Stimulated activated CD4-positive, alpha-beta T cell treated with anti-CD3 and anti-CD28 coated beads, Interleukin-12 subunit alpha, Interleukin-12 subunit beta, amount 100 ng/mL, for 24 hours (primary cell): ENCODE measurements around the gene AGPS.

Experiments
- DNase-seq, 2 experiments: peaks; one replicate each; pipeline ENCODE4 v3.0.0-alpha.2; 2020; ENCODE audit warnings: low read depth in 2 of 2

AGPS gene

GRCh38 chr2:177528351-177528933, 135.9 kb downstream of the AGPS start:
- DNase-seq = no peak

DNA sequence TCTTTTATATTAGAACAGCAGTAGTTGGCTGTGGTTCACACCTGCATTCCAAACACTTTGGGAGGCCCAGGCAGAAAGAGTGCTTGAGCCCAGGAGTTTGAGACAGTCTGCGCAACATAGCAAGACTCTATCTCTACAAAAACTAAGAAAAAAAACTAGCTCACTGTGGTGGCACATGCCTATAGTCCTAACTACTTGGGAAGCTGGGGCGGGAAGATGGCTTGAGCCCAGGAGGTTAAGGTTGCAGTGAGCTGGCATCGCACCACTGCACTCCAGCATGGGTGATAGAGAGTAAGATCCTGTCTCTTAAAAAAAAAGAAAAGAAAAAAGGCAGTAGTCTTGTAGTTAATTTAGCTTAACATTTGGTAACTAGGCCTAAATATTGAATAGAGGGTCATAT, 136.6 kb downstream of the AGPS start:
- no peak for DNase-seq

DNA sequence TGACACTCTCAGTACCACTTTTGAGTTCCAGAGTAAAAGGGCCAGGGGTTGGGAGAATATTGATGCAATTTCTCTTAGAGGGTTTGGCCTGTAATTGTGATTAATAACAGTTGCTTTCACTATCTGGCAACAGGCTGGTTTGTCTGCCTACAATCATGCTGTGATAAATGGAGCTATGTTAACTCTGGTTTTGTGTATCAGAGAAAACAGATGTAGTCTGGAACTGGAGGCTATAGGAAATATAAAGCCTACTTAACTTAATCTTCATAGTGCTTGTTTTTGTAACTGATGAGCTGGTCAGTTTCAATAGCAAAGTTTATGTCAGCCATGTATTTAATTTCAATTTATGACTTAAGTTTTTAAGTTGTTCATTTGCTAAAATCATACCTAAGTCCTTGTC, 138.0 kb downstream of the AGPS start:
- no peak for DNase-seq

DNA sequence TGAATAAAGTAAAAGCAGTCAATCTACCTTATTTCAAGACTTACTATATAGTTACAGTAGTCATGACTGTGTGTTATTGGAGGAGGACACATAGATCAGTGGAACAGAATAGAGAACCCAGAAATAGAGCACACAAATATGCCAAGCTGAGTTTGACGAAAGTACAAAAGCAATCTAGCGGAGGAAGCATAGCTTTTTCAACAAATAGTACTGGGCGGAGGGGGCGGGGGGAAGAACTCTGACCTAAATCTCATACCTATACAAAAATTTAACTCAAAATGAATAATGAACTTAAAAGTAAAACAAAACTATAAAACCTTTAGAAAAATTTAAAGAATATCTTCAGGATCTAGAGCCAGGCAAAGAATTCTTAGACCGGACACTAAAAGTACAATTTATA, 139.1 kb downstream of the AGPS start:
- DNase-seq = no peak

- DNase-seq = no peak
Observed at GRCh38 chr2:177532567-177532966, 140.0 kb downstream of the AGPS start.

- no peak for DNase-seq
Observed at GRCh38 chr2:177533253-177533652, 140.7 kb downstream of the AGPS start.

DNA sequence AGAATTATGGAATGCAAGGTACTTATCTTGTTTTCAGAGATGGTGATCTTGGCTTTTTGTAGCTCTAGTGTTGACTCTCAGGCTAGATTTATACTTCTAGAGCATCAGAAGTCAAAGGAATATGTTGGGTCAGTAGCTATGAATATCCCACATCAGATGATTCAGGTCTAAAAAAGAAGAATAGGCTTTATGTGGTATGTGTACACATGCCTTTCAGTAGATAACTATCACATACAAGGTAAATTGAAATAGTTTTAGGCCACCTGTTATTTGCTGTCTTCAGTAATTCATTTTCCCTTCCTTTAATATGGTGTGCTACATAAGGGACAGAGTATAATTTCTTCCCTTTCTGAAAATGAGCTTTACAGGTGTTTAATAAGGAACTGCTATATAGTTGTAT, 142.4 kb downstream of the AGPS start:
- no peak for DNase-seq

GRCh38 chr2:177535958-177536504, 143.5 kb downstream of the AGPS start:
- DNase-seq = no peak

DNA sequence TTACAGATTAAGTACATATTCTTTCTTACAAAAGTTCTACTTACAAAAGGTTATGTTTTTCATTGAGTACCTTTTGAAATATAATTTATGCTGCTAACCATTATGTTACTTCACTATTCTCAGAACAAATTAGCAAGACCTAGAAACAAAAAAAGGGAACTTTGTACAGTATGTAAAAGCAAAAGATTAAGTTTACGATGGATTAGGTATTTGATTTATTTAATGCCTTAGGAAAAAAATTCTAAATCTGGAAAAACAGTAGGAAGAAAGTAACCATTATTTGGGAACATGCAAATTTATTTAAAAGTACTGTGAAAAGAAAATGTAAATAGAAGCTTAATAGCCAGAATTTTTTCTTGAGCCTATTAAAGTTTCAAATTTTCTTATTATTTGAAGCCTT, 144.6 kb downstream of the AGPS start:
- no peak for DNase-seq

- DNase-seq = no peak
Observed at GRCh38 chr2:177537636-177538035, 145.1 kb downstream of the AGPS start.

GRCh38 chr2:177538323-177538722, 145.8 kb downstream of the AGPS start:
- no peak for DNase-seq

GRCh38 chr2:177540283-177540682, 147.7 kb downstream of the AGPS start:
- no peak for DNase-seq

GRCh38 chr2:177541258-177541991, 148.9 kb downstream of the AGPS start:
- no peak for DNase-seq

DNA sequence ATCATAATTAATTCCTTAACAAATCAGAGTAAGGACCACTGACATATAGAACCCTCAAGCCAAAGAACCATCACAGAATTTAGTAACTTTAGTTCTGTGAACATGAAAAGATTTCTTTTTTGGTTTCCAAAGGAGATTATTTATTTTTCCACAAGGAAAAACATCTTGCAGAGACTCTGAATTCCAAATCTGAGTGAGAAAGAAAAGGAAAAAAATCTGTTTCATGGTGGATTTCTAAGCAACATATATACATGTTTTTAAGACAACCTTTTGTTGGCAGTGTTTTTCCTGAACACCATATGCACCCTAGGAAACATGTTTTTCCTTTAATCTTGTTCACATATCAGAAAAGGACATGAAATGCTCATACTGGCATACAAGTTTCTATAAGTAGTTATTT, 149.8 kb downstream of the AGPS start:
- no peak for DNase-seq

GRCh38 chr2:177543007-177543760, 150.6 kb downstream of the AGPS start:
- DNase-seq = no peak

GRCh38 chr2:177545143-177545542, 152.6 kb downstream of the AGPS start:
- no peak for DNase-seq

GRCh38 chr2:177545981-177546585, 153.5 kb downstream of the AGPS start:
- DNase-seq = no peak

DNA sequence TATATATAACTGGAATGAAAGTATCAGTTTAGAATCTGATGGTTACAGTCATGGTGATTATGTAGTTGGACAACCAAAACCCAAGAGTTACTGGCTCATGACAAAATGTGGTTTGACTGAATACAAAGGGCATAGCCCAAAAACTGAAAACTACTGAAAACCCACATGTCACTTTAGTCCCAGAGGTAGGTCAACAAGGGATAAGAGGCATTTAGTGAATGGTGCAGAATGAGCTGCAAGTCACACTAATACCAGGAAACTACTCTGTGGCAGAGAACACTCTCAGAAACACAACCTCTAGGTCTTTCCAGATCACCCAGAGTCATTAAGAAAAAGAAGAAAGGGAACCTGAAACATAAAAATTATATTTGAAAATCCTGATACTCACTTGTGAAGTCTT, 154.5 kb downstream of the AGPS start:
- no peak for DNase-seq

DNA sequence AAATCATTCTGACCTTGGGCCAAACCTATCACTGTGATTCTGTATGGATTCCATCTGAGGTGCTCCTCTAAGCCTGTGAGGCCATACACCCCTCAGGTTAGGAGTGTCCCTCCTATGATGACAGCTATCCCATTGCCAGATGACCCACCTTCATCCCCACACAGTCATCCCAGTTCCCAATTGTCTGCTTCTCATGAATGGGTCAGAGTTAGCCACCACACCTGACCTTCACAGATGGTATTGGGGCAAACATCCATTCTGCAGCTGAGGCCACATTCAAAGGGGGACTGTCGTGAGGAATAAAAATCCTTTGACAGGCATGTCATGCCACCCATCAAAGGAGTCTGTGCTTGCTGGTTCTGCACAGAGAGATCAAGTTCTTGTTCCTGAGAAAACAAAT, 155.2 kb downstream of the AGPS start:
- no peak for DNase-seq

- DNase-seq = no peak
Observed at GRCh38 chr2:177548636-177549035, 156.1 kb downstream of the AGPS start.

GRCh38 chr2:177549171-177549570, 156.6 kb downstream of the AGPS start:
- DNase-seq = no peak
